Measurements from ENCODE around the gene CACNA1D. TPM values are rescaled to one million over a fixed set of nuclear protein-coding genes. Genes with fewer than 3 reads are reported as not detected.

CACNA1D gene
- polyA plus RNA-seq, 4 donors: 8.8 to 15.6 (median 13.3) TPM

GRCh38 chr3:53731934-53732624 is 237.7 kb downstream of the CACNA1D start:
- DNase-seq (ENCODE audit: low read depth in 4 of 4, low spot score in 3 of 4): no peak

- DNase-seq (ENCODE audit: low read depth in 4 of 4, low spot score in 3 of 4): no peak
Measured at GRCh38 chr3:53733446-53733845, 239.0 kb downstream of the CACNA1D start.

- no peak for DNase-seq (ENCODE audit: low read depth in 4 of 4, low spot score in 3 of 4)
Measured at GRCh38 chr3:53739966-53740365, 245.6 kb downstream of the CACNA1D start.

- DNase-seq (ENCODE audit: low read depth in 4 of 4, low spot score in 3 of 4): no peak
Measured at GRCh38 chr3:53740956-53741355, 246.5 kb downstream of the CACNA1D start.

GRCh38 chr3:53744351-53744750 is 249.9 kb downstream of the CACNA1D start:
- no peak for DNase-seq (ENCODE audit: low read depth in 4 of 4, low spot score in 3 of 4)

- no peak for DNase-seq (ENCODE audit: low read depth in 4 of 4, low spot score in 3 of 4)
Measured at GRCh38 chr3:53747559-53747958, 253.1 kb downstream of the CACNA1D start.

- no peak for DNase-seq (ENCODE audit: low read depth in 4 of 4, low spot score in 3 of 4)
Measured at GRCh38 chr3:53748512-53749271, 254.3 kb downstream of the CACNA1D start.

- no peak for DNase-seq (ENCODE audit: low read depth in 4 of 4, low spot score in 3 of 4)
Measured at GRCh38 chr3:53749448-53749847, 255.0 kb downstream of the CACNA1D start.

GRCh38 chr3:53750253-53751210 is 256.1 kb downstream of the CACNA1D start:
- no peak for DNase-seq (ENCODE audit: low read depth in 4 of 4, low spot score in 3 of 4)

- DNase-seq (ENCODE audit: low read depth in 4 of 4, low spot score in 3 of 4): no peak
Measured at GRCh38 chr3:53753518-53754183, 259.2 kb downstream of the CACNA1D start.

GRCh38 chr3:53754325-53754724 is 259.9 kb downstream of the CACNA1D start:
- no peak for DNase-seq (ENCODE audit: low read depth in 4 of 4, low spot score in 3 of 4)

- DNase-seq (ENCODE audit: low read depth in 4 of 4, low spot score in 3 of 4): no peak
Measured at GRCh38 chr3:53758846-53759245, 264.4 kb downstream of the CACNA1D start.

- no peak for DNase-seq (ENCODE audit: low read depth in 4 of 4, low spot score in 3 of 4)
Measured at GRCh38 chr3:53763353-53763752, 268.9 kb downstream of the CACNA1D start.

- DNase-seq (ENCODE audit: low read depth in 4 of 4, low spot score in 3 of 4): no peak
Measured at GRCh38 chr3:53764026-53764775, 269.8 kb downstream of the CACNA1D start.

GRCh38 chr3:53765753-53766152 is 271.3 kb downstream of the CACNA1D start:
- no peak for DNase-seq (ENCODE audit: low read depth in 4 of 4, low spot score in 3 of 4)

GRCh38 chr3:53766706-53767105 is 272.3 kb downstream of the CACNA1D start:
- DNase-seq (ENCODE audit: low read depth in 4 of 4, low spot score in 3 of 4): no peak

GRCh38 chr3:53768478-53769459 is 274.4 kb downstream of the CACNA1D start:
- DNase-seq (ENCODE audit: low read depth in 4 of 4, low spot score in 3 of 4): no peak

GRCh38 chr3:53772562-53772961 is 278.2 kb downstream of the CACNA1D start:
- DNase-seq (ENCODE audit: low read depth in 4 of 4, low spot score in 3 of 4): no peak

- DNase-seq (ENCODE audit: low read depth in 4 of 4, low spot score in 3 of 4): no peak
Measured at GRCh38 chr3:53773021-53773436, 278.6 kb downstream of the CACNA1D start.
